Measurements from ENCODE around the gene ZNF518A.

DNA sequence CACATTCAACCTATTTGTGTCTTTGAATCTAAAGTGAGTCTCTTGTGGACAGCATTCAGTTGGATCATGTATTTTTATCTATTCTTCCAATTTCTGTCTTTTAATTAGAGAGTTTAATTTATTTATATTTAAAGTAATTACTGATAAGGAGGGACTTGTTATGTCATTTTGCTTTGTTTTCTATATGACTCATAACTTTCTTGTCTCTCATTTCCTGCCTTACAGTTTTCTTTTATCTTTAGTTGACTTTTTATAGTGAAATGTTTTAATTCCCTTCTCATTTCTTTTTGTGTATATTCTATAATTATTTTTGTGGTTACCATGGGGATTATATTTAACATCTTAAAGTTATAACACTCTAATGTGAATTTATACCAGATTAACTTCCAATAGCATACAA lies 7.3 kb upstream of the ZNF518A start:
- TF ChIP-seq POLR2AphosphoS5 (IDR thresholded peaks at IDR 0.05) (no peak), POLR2A (IDR thresholded peaks at IDR 0.05) (no peak)
- TF ChIP-seq, protein P1, sequence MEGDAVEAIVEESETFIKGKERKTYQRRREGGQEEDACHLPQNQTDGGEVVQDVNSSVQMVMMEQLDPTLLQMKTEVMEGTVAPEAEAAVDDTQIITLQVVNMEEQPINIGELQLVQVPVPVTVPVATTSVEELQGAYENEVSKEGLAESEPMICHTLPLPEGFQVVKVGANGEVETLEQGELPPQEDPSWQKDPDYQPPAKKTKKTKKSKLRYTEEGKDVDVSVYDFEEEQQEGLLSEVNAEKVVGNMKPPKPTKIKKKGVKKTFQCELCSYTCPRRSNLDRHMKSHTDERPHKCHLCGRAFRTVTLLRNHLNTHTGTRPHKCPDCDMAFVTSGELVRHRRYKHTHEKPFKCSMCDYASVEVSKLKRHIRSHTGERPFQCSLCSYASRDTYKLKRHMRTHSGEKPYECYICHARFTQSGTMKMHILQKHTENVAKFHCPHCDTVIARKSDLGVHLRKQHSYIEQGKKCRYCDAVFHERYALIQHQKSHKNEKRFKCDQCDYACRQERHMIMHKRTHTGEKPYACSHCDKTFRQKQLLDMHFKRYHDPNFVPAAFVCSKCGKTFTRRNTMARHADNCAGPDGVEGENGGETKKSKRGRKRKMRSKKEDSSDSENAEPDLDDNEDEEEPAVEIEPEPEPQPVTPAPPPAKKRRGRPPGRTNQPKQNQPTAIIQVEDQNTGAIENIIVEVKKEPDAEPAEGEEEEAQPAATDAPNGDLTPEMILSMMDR (IDR thresholded peaks at IDR 0.05) = no peak

Measured in stomach (tissue), 4 donors.